Ovary (tissue), 3 donors: Measurements from ENCODE around the gene NMD3.

Experiments used
- EP300 ChIP-seq: sonication (generic); formaldehyde crosslinking; IDR thresholded peaks from one replicate; pipeline ENCODE4 v1.6.1; 2017; ENCODE audit warnings: antibody characterized with exemption
- POLR2A ChIP-seq: fragments of 450-650 bp; IDR thresholded peaks from one replicate; pipeline ENCODE4 v1.6.1; 2017; ENCODE audit warnings: antibody characterized with exemption, mild to moderate bottlenecking, moderate library complexity
- TF ChIP-seq, protein P1 (sequence below), 3 donors: fragments of 450-650 bp in 2 of 3; fragments of 200-600 bp in 1 of 3; IDR thresholded peaks; one replicate each; pipeline versions ENCODE4 v1.5.1 to v1.8.0; 2016 to 2022; ENCODE audit warnings: antibody characterized with exemption in 3 of 3, mild to moderate bottlenecking in 1 of 3
- donor health status: DM: no; HTN: no; CAD: no.

DNA sequence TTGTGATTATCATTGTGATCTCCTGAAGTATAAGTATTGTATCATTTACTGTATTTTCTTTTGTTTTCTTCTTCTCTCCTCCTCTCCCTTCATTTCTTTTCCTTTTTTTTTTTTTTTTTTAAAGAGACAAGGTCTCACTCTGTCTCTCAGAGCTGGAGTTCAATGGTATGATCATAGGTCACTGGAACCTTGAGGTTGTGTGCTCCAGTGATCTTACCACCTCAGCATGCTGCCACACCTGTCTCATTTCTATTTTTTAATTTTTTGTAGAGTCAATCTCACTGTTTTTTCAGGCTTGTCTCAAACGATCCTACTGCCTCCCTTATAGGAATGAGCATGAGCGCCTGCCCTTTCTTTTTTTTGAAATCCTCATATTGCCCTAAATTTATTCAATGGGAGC is 23.4 kb downstream of the NMD3 start:
- TF ChIP-seq, protein P1, sequence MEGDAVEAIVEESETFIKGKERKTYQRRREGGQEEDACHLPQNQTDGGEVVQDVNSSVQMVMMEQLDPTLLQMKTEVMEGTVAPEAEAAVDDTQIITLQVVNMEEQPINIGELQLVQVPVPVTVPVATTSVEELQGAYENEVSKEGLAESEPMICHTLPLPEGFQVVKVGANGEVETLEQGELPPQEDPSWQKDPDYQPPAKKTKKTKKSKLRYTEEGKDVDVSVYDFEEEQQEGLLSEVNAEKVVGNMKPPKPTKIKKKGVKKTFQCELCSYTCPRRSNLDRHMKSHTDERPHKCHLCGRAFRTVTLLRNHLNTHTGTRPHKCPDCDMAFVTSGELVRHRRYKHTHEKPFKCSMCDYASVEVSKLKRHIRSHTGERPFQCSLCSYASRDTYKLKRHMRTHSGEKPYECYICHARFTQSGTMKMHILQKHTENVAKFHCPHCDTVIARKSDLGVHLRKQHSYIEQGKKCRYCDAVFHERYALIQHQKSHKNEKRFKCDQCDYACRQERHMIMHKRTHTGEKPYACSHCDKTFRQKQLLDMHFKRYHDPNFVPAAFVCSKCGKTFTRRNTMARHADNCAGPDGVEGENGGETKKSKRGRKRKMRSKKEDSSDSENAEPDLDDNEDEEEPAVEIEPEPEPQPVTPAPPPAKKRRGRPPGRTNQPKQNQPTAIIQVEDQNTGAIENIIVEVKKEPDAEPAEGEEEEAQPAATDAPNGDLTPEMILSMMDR (IDR thresholded peaks at IDR 0.05), result no peak
- TF ChIP-seq POLR2A (no peak), EP300 (no peak)
